IMR-90 (cell line): ENCODE results near the gene AMBRA1.

ENCODE experiments used
- BHLHE40 ChIP-seq: fragments of 150-350 bp; IDR thresholded peaks from 2 replicates; pipeline ENCODE4 v1.6.1; 2016; ENCODE audit warnings: mild to moderate bottlenecking, low read depth, low read length
- CEBPB ChIP-seq: IDR thresholded peaks from 2 replicates; pipeline ENCODE4 v1.6.1; 2012; ENCODE audit warnings: low read depth, low read length, improper control_type of control experiment
- MXI1 ChIP-seq: IDR thresholded peaks from 2 replicates; pipeline ENCODE4 v1.6.1; 2012; ENCODE audit warnings: low read depth, mild to moderate bottlenecking, low read length, moderate library complexity, borderline replicate concordance
- NFE2L2 ChIP-seq: fragments of 150-350 bp; IDR thresholded peaks from 2 replicates; pipeline ENCODE4 v1.6.1; 2016; ENCODE audit warnings: low read depth, mild to moderate bottlenecking, low read length
- POLR2A ChIP-seq: IDR thresholded peaks from 2 replicates; pipeline ENCODE4 v1.6.1; 2012; ENCODE audit warnings: mild to moderate bottlenecking, low read depth, low read length
- RAD21 ChIP-seq: IDR thresholded peaks from 2 replicates; pipeline ENCODE4 v1.6.1; 2012; ENCODE audit warnings: low read length, improper control_type of control experiment
- SMC3 ChIP-seq: fragments of 150-350 bp; IDR thresholded peaks from 2 replicates; pipeline ENCODE4 v1.6.1; 2016; ENCODE audit warnings: low read depth, mild to moderate bottlenecking, antibody characterized with exemption, low read length, moderate library complexity
- TF ChIP-seq, protein P1 (sequence below): conservative IDR thresholded peaks from 2 replicates; pipeline ENCODE4 v1.5.1; 2012; ENCODE audit warnings: mild to moderate bottlenecking, low read depth, low read length, improper control_type of control experiment

- TF ChIP-seq, protein P1, sequence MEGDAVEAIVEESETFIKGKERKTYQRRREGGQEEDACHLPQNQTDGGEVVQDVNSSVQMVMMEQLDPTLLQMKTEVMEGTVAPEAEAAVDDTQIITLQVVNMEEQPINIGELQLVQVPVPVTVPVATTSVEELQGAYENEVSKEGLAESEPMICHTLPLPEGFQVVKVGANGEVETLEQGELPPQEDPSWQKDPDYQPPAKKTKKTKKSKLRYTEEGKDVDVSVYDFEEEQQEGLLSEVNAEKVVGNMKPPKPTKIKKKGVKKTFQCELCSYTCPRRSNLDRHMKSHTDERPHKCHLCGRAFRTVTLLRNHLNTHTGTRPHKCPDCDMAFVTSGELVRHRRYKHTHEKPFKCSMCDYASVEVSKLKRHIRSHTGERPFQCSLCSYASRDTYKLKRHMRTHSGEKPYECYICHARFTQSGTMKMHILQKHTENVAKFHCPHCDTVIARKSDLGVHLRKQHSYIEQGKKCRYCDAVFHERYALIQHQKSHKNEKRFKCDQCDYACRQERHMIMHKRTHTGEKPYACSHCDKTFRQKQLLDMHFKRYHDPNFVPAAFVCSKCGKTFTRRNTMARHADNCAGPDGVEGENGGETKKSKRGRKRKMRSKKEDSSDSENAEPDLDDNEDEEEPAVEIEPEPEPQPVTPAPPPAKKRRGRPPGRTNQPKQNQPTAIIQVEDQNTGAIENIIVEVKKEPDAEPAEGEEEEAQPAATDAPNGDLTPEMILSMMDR, result no peak
- TF ChIP-seq SMC3, result no peak
- no peak for TF ChIP-seq POLR2A
- TF ChIP-seq MXI1, result no peak
- TF ChIP-seq NFE2L2, result no peak
- peak; percentile 95 for TF ChIP-seq CEBPB
- TF ChIP-seq BHLHE40, result no peak; the same call in 1 of the 2 replicates
- TF ChIP-seq RAD21, result no peak
These were observed 39.3 kb downstream of the AMBRA1 start for GRCh38 chr11:46554213-46555147.
